ENCODE results near the gene ZSCAN25. TPM values are rescaled to one million over a fixed set of nuclear protein-coding genes. Genes with fewer than 3 reads are reported as not detected.

ZSCAN25 gene
- total and polyA plus RNA-seq, 2 of the 13 experiments (the other 11 are each of a cell fraction or from before 2014, with no cell fraction given): 12.1 to 16.8 TPM

- TF ChIP-seq IRX3 (CRISPR knock-in tag; IDR thresholded peaks at IDR 0.05; ENCODE audit: borderline replicate concordance, low read depth) (peak; percentile 55; the same call in 1 of the 2 replicates), AHDC1 (CRISPR knock-in tag; IDR thresholded peaks at IDR 0.05; ENCODE audit: borderline replicate concordance) (peak; percentile 95), ZNF280D (CRISPR knock-in tag; IDR thresholded peaks at IDR 0.05) (peak; percentile 70; the same call in 1 of the 2 replicates), NR3C1 (CRISPR knock-in tag; IDR thresholded peaks at IDR 0.05) (no peak), MYPOP (CRISPR knock-in tag; IDR thresholded peaks at IDR 0.05) (no peak), ZNF318 (CRISPR knock-in tag; IDR thresholded peaks at IDR 0.05) (no peak), ELF3 (CRISPR knock-in tag; IDR thresholded peaks at IDR 0.05) (no peak; the same call in 1 of the 2 replicates), RAD51 (IDR thresholded peaks at IDR 0.05; ENCODE audit: borderline replicate concordance) (no peak), POGZ (CRISPR knock-in tag; IDR thresholded peaks at IDR 0.05) (peak; percentile 93)
- TF ChIP-seq, protein P1, sequence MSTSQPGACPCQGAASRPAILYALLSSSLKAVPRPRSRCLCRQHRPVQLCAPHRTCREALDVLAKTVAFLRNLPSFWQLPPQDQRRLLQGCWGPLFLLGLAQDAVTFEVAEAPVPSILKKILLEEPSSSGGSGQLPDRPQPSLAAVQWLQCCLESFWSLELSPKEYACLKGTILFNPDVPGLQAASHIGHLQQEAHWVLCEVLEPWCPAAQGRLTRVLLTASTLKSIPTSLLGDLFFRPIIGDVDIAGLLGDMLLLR (CRISPR knock-in tag; IDR thresholded peaks at IDR 0.05): no peak
Measured at GRCh38 chr7:99677648-99678045, 60.9 kb downstream of the ZSCAN25 start (continued).

All from HepG2 (cell line).